Kidney (tissue), 14 donors: ENCODE results near the gene TMEM108. TPM values are rescaled to one million over a fixed set of nuclear protein-coding genes. Genes with fewer than 3 reads are reported as not detected.

Experiments used
- DNase-seq, 5 donors: peaks; one replicate each; pipeline ENCODE4 v3.0.0-alpha.2; 2013 to 2020
- FAIRE-seq: peaks from 2 replicates; lab custom pipeline; 2012; peaks lifted over from hg19 to GRCh38; lab: Jason Lieb, UNC
- H3K27ac ChIP-seq, 2 donors: one replicate each; pipeline ENCODE4 v1.7.0; 2013; ENCODE audit warnings: low read depth in 2 of 2, low read length in 2 of 2, inconsistent platforms in 1 of 2
- H3K27me3 ChIP-seq: one replicate; pipeline ENCODE4 v1.7.1; 2013; ENCODE audit warnings: low read length, inconsistent platforms; ENCODE audit not compliant: control insufficient read depth, insufficient read depth
- H3K36me3 ChIP-seq, 3 donors: one replicate each; pipeline versions ENCODE4 v1.7.0 to v1.7.1; 2013; ENCODE audit warnings: low read length in 3 of 3, control low read depth in 1 of 3, inconsistent platforms in 1 of 3; ENCODE audit not compliant: insufficient read depth in 3 of 3, control insufficient read depth in 2 of 3
- H3K4me1 ChIP-seq, 3 donors: one replicate each; pipeline versions ENCODE4 v1.7.0 to v1.7.1; 2013; ENCODE audit warnings: low read length in 3 of 3, inconsistent platforms in 1 of 3, low read depth in 1 of 3; ENCODE audit not compliant: control insufficient read depth in 2 of 3, insufficient read depth in 2 of 3
- H3K4me3 ChIP-seq, 3 donors: one replicate each; pipeline versions ENCODE4 v1.7.0 to v1.8.1; 2013; ENCODE audit warnings: low read length in 3 of 3, control low read depth in 1 of 3, inconsistent platforms in 1 of 3
- H3K9ac ChIP-seq, 3 donors: one replicate each; pipeline versions ENCODE4 v1.7.0 to v1.7.1; 2013; ENCODE audit warnings: low read length in 3 of 3, control low read depth in 1 of 3, inconsistent platforms in 1 of 3
- H3K9me3 ChIP-seq, 3 donors: one replicate each; pipeline versions ENCODE4 v1.7.0 to v1.7.1; 2013; ENCODE audit warnings: low read length in 3 of 3, control low read depth in 1 of 3, inconsistent platforms in 1 of 3; ENCODE audit not compliant: control insufficient read depth in 2 of 3, insufficient read depth in 1 of 3
- intact Hi-C: fragments of 100-400 bp; cut with DNase I; formaldehyde crosslinking; loops from one replicate; pipeline ENCODE4 v1.11.1; 2022
- polyA plus RNA-seq: library from polyadenylated mRNA; stranded (reverse); fragments of 350-450 nt; fragmentation: Illumina TruSeq; extraction: RNeasy Lipid Tissue Mini Kit (QIAGEN cat#74804); gene quantifications from one replicate; pipeline ENCODE4 v1.2.3, GENCODE V29; 2014; ENCODE audit warnings: low read depth, low replicate concordance; ENCODE audit not compliant: insufficient read depth
- total RNA-seq: library from RNA; stranded (reverse); fragmentation: NEBNext Ultra II Directional; extraction: Animal tissue kit (Norgen Biotek cat#: 25700); gene quantifications from one replicate; pipeline ENCODE4 v1.2.1, GENCODE V29; 2021
- TF ChIP-seq, protein P1 (sequence below): IDR thresholded peaks from 3 replicates; pipeline ENCODE4 v1.5.1; 2012; ENCODE audit warnings: mild to moderate bottlenecking, moderate library complexity, borderline replicate concordance; ENCODE audit not compliant: insufficient read depth; ENCODE audit errors: extremely low read depth
- donor health status: control.
- donor health status: control.
- donor health status: control.
- donor health status: control.
- donor health status: control.
- donor health status: DM: yes; HTN: yes; CAD: no.
- donor health status: Normal renal cell carcinoma (clear cell type).

TMEM108 gene
- total and polyA plus RNA-seq, 2 donors from 2014 or later = 0.91 to 1.5 TPM

DNA sequence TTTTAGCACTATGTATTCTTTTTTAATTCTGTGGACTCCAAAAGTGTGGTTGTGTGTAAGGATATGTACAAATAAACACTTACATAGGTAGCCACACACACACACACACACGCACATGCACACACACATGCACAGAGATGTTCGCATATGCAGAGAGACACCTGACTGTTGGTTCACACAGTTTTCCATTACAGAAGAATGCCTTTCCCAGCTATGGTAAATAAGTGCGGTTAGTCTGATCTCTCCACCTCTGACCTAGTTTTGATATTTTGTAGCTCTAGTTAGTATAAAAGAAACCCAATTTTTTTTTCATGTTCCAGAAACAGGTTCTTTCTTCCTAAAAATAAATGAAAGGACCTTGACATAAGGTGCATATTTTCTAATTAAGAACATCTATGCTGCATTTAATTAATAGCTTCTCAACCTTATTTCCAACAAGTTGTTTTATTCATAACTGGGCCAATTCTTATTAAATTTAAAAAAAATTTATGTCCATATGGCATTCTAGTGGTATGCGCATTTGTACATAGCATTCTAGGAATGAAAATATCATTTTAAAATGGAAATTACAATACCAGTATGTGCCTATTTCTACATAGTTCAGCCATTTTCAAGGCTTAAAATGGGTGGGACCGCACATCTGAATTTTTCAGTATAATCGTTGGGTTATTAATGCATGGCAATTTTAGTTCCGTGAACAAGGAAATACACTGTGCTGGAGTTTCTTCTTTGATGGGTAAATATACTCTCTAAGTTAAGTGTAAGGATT is 27.2 kb downstream of the TMEM108 start:
- Histone ChIP-seq H3K9ac (no peak overlapping the region), H3K27me3 (no peaks in the 10 kb centered on the region), H3K9me3 (no peaks in the 10 kb centered on the region), H3K36me3 (no peaks in the 10 kb centered on the region), H3K4me3 (no peak overlapping the region), H3K4me1 (no peaks in the 10 kb centered on the region), H3K27ac (no peak overlapping the region)
- FAIRE-seq (no peak), DNase-seq (no peak)
- intact Hi-C loops = no loop called here
- TF ChIP-seq, protein P1, sequence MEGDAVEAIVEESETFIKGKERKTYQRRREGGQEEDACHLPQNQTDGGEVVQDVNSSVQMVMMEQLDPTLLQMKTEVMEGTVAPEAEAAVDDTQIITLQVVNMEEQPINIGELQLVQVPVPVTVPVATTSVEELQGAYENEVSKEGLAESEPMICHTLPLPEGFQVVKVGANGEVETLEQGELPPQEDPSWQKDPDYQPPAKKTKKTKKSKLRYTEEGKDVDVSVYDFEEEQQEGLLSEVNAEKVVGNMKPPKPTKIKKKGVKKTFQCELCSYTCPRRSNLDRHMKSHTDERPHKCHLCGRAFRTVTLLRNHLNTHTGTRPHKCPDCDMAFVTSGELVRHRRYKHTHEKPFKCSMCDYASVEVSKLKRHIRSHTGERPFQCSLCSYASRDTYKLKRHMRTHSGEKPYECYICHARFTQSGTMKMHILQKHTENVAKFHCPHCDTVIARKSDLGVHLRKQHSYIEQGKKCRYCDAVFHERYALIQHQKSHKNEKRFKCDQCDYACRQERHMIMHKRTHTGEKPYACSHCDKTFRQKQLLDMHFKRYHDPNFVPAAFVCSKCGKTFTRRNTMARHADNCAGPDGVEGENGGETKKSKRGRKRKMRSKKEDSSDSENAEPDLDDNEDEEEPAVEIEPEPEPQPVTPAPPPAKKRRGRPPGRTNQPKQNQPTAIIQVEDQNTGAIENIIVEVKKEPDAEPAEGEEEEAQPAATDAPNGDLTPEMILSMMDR = no peak

DNA sequence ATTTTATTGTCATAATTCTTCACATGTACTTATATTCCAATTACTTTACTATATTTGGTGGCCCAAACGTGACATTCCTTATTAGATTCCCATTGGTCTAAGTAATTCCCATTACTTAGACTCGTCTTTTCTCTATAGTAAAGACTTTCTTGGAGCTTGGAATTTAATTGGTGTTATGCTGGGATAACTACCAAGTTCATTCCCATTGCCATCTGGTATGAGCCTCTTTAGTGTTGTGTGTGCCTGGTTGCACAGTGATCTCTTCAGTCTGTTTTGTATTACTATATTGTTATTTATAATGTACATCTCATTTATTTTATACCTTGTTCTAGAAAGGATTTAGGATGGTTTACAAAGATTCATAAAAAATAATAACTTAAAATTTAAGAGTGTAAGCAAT is 27.8 kb downstream of the TMEM108 start:
- TF ChIP-seq, protein P1 = no peak
- no peaks in the 10 kb centered on the region for H3K4me1 ChIP-seq
- intact Hi-C loops = no loop called here
- H3K27me3 ChIP-seq = no peaks in the 10 kb centered on the region
- no peak overlapping the region for H3K27ac ChIP-seq
- FAIRE-seq = no peak
- H3K36me3 ChIP-seq = no peaks in the 10 kb centered on the region
- DNase-seq = no peak
- no peak overlapping the region for H3K9ac ChIP-seq
- no peak overlapping the region for H3K4me3 ChIP-seq
- H3K9me3 ChIP-seq = no peaks in the 10 kb centered on the region

DNA sequence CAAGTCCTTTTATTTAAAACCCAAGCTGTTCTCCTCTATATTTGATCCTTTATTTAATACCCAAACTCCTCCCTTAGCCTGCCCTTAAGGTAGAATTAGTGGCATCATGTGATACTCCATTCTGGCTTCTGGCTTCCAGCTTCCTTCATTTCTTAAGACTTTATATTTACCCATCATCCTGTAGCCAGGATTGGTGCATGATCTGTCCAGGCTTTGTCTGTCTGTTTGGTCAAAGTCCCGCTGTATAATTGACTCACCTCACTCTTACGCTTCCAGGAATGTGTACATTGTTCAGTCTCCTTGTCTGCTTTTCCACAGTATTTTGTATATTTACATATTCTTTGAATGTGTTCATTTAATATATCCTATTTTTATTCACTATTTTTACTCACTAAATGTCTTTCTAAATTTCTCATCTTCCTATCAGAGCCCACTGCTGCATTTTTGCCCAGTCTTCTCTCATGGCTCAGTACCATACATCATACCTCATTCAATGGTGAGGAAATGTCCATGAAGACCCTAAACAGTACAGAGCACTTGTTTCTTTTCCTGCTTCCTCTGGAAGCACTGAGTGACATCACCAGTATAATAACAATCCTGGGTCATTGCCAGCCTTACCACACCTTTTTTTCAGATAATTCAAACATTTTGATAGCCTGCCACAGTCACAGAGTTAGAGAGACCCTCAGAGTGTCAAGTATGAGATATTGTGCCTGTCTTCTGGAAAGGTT is 31.5 kb downstream of the TMEM108 start:
- no peak overlapping the region for H3K9ac ChIP-seq
- intact Hi-C loops = no loop called here
- H3K4me1 ChIP-seq = no peaks in the 10 kb centered on the region
- DNase-seq (no peak), FAIRE-seq (no peak)
- H3K9me3 ChIP-seq = no peaks in the 10 kb centered on the region
- H3K27ac ChIP-seq = no peak overlapping the region
- TF ChIP-seq, protein P1 = no peak
- no peaks in the 10 kb centered on the region for H3K27me3 ChIP-seq
- no peaks in the 10 kb centered on the region for H3K36me3 ChIP-seq
- no peak overlapping the region for H3K4me3 ChIP-seq
